Trophoblast cell (in vitro differentiated cells and primary cell): ENCODE measurements around the gene OR2L13.
"Not testable (repeated sequence)": the region's sequence is repeated elsewhere in the genome, so short reads cannot be mapped to it uniquely, and the experiment has no call there.

ENCODE experiments used
- DNase-seq, 2 donors: peaks; one replicate each; pipeline ENCODE4 v3.0.0-alpha.2; 2016
- H2AFZ ChIP-seq: 2 replicates; pipeline ENCODE4 v1.6.1; 2013; ENCODE audit warnings: low read length, moderate library complexity, mild to moderate bottlenecking; ENCODE audit not compliant: insufficient read depth, poor library complexity
- H2AK5ac ChIP-seq: 2 replicates; pipeline ENCODE4 v1.6.1; 2013; ENCODE audit warnings: mild to moderate bottlenecking, low read length
- H2BK120ac ChIP-seq: 2 replicates; pipeline ENCODE4 v1.6.1; 2013; ENCODE audit warnings: low read length, mild to moderate bottlenecking, moderate library complexity; ENCODE audit not compliant: insufficient read depth, poor library complexity
- H2BK12ac ChIP-seq: 2 replicates; pipeline ENCODE4 v1.6.1; 2013; ENCODE audit warnings: mild to moderate bottlenecking, low read length, moderate library complexity
- H2BK5ac ChIP-seq: 2 replicates; pipeline ENCODE4 v1.6.1; 2013; ENCODE audit warnings: low read length, low read depth, moderate library complexity, mild to moderate bottlenecking; ENCODE audit not compliant: poor library complexity
- H3K14ac ChIP-seq: 2 replicates; pipeline ENCODE4 v1.6.1; 2013; ENCODE audit warnings: mild to moderate bottlenecking, low read length
- H3K18ac ChIP-seq: 2 replicates; pipeline ENCODE4 v1.6.1; 2013; ENCODE audit warnings: mild to moderate bottlenecking, low read length
- H3K23ac ChIP-seq: 2 replicates; pipeline ENCODE4 v1.6.1; 2013; ENCODE audit warnings: low read length
- H3K27ac ChIP-seq: 2 replicates; pipeline ENCODE4 v1.5.1; 2013; ENCODE audit warnings: low read depth, mild to moderate bottlenecking, inconsistent platforms, low read length, moderate library complexity
- H3K27me3 ChIP-seq: 2 replicates; pipeline ENCODE4 v1.6.1; 2013; ENCODE audit warnings: inconsistent platforms, mild to moderate bottlenecking, low read length, moderate library complexity; ENCODE audit not compliant: insufficient read depth
- H3K36me3 ChIP-seq, 2 experiments: 1 replicate in 1 of 2; 2 replicates in 1 of 2; pipeline ENCODE4 v1.6.1; 2013; ENCODE audit warnings: low read length in 2 of 2, mild to moderate bottlenecking in 2 of 2, moderate library complexity in 1 of 2; ENCODE audit not compliant: insufficient read depth in 2 of 2, control insufficient read depth in 1 of 2
- H3K4ac ChIP-seq: 2 replicates; pipeline ENCODE4 v1.6.1; 2013; ENCODE audit warnings: low read depth, mild to moderate bottlenecking, low read length, moderate library complexity
- H3K4me1 ChIP-seq, 2 experiments: 1 replicate in 1 of 2; 2 replicates in 1 of 2; pipeline ENCODE4 v1.6.1; 2013; ENCODE audit warnings: low read length in 2 of 2, mild to moderate bottlenecking in 2 of 2, moderate library complexity in 1 of 2; ENCODE audit not compliant: insufficient read depth in 2 of 2, control insufficient read depth in 1 of 2
- H3K4me2 ChIP-seq: 2 replicates; pipeline ENCODE4 v1.6.1; 2013; ENCODE audit warnings: inconsistent platforms, mild to moderate bottlenecking, low read length, moderate library complexity
- H3K4me3 ChIP-seq: 2 replicates; pipeline ENCODE4 v1.5.1; 2013; ENCODE audit warnings: mild to moderate bottlenecking, low read depth, low read length, inconsistent platforms
- H3K79me1 ChIP-seq: one replicate; pipeline ENCODE4 v1.6.1; 2013; ENCODE audit warnings: low read length
- H3K79me2 ChIP-seq: 2 replicates; pipeline ENCODE4 v1.6.1; 2013; ENCODE audit warnings: low read length, mild to moderate bottlenecking; ENCODE audit not compliant: control insufficient read depth, insufficient read depth, poor library complexity
- H3K9ac ChIP-seq: 2 replicates; pipeline ENCODE4 v1.6.1; 2013; ENCODE audit warnings: mild to moderate bottlenecking, low read length
- H3K9me3 ChIP-seq: 2 replicates; pipeline ENCODE4 v1.6.1; 2013; ENCODE audit warnings: low read depth, mild to moderate bottlenecking, control low read depth, inconsistent platforms, low read length; ENCODE audit not compliant: insufficient read depth
- H4K12ac ChIP-seq: 2 replicates; pipeline ENCODE4 v1.6.1; 2013; ENCODE audit warnings: low read depth, mild to moderate bottlenecking, low read length, moderate library complexity
- H4K8ac ChIP-seq: 2 replicates; pipeline ENCODE4 v1.6.1; 2013; ENCODE audit warnings: low read depth, mild to moderate bottlenecking, low read length, moderate library complexity
- H4K91ac ChIP-seq: one replicate; pipeline ENCODE4 v1.6.1; 2013; ENCODE audit warnings: low read depth, mild to moderate bottlenecking, low read length, moderate library complexity
- WGBS: extraction: QIAGEN DNeasy Blood & Tissue Kit; methylation state at CpG from one replicate; pipeline ENCODE4 v1.1.7; 2013; ENCODE audit warnings: missing lambda C conversion rate; ENCODE audit not compliant: insufficient read length, insufficient coverage; ENCODE audit errors: extremely low coverage; 5-methylcytosine and 5-hydroxymethylcytosine counted together

Gene OR2L13

DNA sequence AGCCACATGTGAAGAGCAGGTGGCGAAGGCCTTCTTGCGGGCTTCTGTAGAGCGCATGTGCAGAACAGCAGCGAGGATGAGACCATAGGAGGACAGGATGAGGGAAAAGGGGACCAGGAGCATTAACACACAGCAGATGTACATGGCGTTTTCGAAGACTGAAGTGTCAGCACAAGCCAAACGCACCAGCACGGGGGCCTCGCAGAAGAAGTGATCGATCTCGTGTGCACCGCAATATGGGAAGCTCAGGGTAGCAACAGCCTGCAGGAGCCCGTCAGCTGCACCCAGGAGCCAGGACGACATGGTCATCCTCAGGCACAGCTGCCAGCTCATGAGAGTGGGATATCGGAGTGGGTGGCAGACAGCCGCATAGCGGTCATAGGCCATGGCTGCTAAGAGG, 11.1 kb upstream of the OR2L13 start:
- H2BK12ac ChIP-seq, H2AFZ ChIP-seq, H3K27me3 ChIP-seq, H2BK5ac ChIP-seq, H3K4me1 ChIP-seq, H3K27ac ChIP-seq, H3K9me3 ChIP-seq, H3K36me3 ChIP-seq, H4K8ac ChIP-seq, H4K12ac ChIP-seq, DNase-seq, H3K4me2 ChIP-seq, H3K4me3 ChIP-seq, H3K18ac ChIP-seq, H3K14ac ChIP-seq, H3K79me2 ChIP-seq, H3K9ac ChIP-seq, H3K4ac ChIP-seq, H3K23ac ChIP-seq, H4K91ac ChIP-seq, H2AK5ac ChIP-seq, H2BK120ac ChIP-seq, H3K79me1 ChIP-seq: not testable (repeated sequence)
- no CpG with 5 or more reads among the region's 17 CpGs for WGBS

DNA sequence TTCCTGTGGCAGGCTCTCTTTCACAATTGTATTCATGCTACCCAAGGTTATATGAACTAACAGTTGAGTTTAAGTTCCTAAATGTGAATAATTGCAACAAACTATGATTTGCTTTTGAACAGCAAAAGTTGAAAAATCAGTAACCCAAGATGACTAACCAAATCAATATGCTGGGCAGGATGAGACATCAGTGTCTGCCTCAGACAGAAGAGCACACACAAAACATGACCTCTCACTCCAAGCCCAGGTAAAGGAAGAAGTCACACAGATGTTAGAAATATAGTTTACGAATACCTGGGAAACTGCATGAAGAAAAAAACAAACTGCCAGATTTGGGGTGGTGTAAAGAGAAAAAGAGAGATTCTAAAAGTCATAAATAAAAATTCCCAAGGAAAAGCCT, 3.5 kb downstream of the OR2L13 start:
- no peak overlapping the region for H3K18ac ChIP-seq
- H3K4ac ChIP-seq, result no peak overlapping the region
- no peaks in the 10 kb centered on the region for H3K79me2 ChIP-seq
- H2BK12ac ChIP-seq, result no peak overlapping the region
- no peak for DNase-seq
- H4K8ac ChIP-seq, result no peak overlapping the region
- H3K9ac ChIP-seq, result no peak overlapping the region
- H4K91ac ChIP-seq, result no peak overlapping the region
- no peak overlapping the region for H2AFZ ChIP-seq
- H3K27ac ChIP-seq, result no peak overlapping the region
- H3K4me1 ChIP-seq, result no peaks in the 10 kb centered on the region
- no CpG with 5 or more reads among the region's 1 CpG for WGBS
- H2BK120ac ChIP-seq, result no peak overlapping the region
- H3K4me2 ChIP-seq, result no peak overlapping the region
- H3K79me1 ChIP-seq, result no peaks in the 10 kb centered on the region
- H3K27me3 ChIP-seq, result no peaks in the 10 kb centered on the region
- no peak overlapping the region for H3K14ac ChIP-seq
- H3K36me3 ChIP-seq, result no peaks in the 10 kb centered on the region
- H4K12ac ChIP-seq, result no peak overlapping the region
- H3K4me3 ChIP-seq, result no peak overlapping the region
- no peak overlapping the region for H2BK5ac ChIP-seq
- H2AK5ac ChIP-seq, result no peak overlapping the region
- no peak overlapping the region for H3K23ac ChIP-seq
- H3K9me3 ChIP-seq, result peaks cover 9% of the 10 kb centered on the region

DNA sequence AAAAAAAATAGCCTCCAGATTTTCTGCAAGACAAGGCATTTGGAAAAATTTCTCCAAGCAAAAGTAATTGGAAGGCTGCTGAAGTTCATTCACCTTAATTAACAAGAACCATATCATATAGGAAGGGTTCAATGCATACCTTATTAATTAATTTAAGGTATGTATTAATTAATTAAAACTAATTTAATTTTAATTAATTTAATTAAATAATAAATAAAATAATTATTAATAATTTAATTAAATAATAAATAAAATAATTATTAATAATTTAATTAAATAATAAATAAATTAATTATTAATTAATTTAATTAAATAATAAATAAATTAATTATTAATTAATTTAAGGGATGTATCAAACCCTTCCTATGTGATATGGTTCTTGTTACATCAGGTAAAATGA, 7.9 kb downstream of the OR2L13 start:
- Histone ChIP-seq H3K27me3 (no peaks in the 10 kb centered on the region), H3K4me2 (no peak overlapping the region), H4K91ac (no peak overlapping the region), H3K79me2 (no peaks in the 10 kb centered on the region), H2BK5ac (no peak overlapping the region), H3K27ac (no peak overlapping the region), H2BK12ac (no peak overlapping the region), H3K4me3 (no peak overlapping the region), H3K79me1 (no peaks in the 10 kb centered on the region), H2AK5ac (no peak overlapping the region), H2AFZ (no peak overlapping the region), H3K4ac (no peak overlapping the region), H2BK120ac (no peak overlapping the region), H3K4me1 (no peaks in the 10 kb centered on the region), H3K36me3 (no peaks in the 10 kb centered on the region), H3K9ac (no peak overlapping the region), H3K18ac (no peak overlapping the region), H3K9me3 (peaks cover 12% of the 10 kb centered on the region), H4K8ac (no peak overlapping the region), H3K23ac (no peak overlapping the region), H4K12ac (no peak overlapping the region), H3K14ac (no peak overlapping the region)
- no peak for DNase-seq

DNA sequence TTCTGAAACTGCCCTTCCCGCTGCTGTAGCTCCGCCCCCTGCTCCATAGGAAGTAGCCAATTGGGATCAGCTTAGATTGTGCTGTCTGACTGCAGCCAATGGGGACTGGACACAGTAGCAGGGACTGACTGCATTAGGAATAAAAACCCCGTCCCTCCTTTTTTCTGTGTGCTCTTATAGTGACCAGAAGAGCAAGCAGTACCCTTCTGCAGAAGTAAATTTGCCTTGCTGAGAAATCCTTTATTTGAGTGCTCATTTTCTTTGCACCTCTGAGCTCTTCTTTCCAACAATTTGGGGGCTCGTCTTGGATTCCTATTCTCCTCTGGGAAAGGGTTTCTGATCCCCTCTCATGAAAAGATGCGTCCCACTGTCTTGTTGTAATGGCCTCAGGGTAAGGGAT, 16.2 kb downstream of the OR2L13 start:
- Histone ChIP-seq H2BK12ac (no peak overlapping the region), H3K4me3 (no peak overlapping the region), H3K79me1 (no peaks in the 10 kb centered on the region), H4K12ac (no peak overlapping the region), H3K9ac (no peak overlapping the region), H3K27ac (no peak overlapping the region), H4K91ac (no peak overlapping the region), H3K4me1 (no peaks in the 10 kb centered on the region), H3K14ac (no peak overlapping the region), H3K4ac (no peak overlapping the region), H2BK120ac (no peak overlapping the region), H4K8ac (no peak overlapping the region), H3K27me3 (no peaks in the 10 kb centered on the region), H3K36me3 (no peaks in the 10 kb centered on the region), H2AK5ac (no peak overlapping the region), H3K23ac (no peak overlapping the region), H3K9me3 (peaks cover 13% of the 10 kb centered on the region), H3K18ac (no peak overlapping the region), H3K79me2 (no peaks in the 10 kb centered on the region), H2AFZ (no peak overlapping the region), H3K4me2 (no peak overlapping the region), H2BK5ac (no peak overlapping the region)
- WGBS, result no CpG with 5 or more reads among the region's 5 CpGs
- no peak for DNase-seq

DNA sequence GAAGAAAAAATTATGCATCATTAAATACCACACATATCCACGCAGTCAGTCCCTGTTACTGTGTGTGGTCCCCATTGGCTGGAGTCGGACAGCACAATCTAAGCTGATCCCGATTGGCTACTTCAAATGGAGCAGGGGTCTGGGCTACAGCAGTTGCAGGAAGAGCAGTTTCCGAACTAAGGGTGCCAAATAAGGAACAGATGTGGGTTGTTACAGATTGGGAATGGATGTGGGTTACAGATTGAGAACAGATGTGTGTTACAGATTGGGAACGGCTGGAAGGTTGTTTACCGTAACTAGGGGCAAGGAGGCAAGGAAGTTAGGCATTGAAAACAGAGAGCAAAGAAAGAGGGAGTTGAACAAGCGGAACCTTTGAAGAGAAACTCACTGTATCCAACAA, 19.9 kb downstream of the OR2L13 start:
- Histone ChIP-seq H2BK12ac (no peak overlapping the region), H4K12ac (no peak overlapping the region), H4K8ac (no peak overlapping the region), H3K18ac (no peak overlapping the region), H3K79me2 (no peaks in the 10 kb centered on the region), H3K36me3 (no peaks in the 10 kb centered on the region), H3K4me2 (no peak overlapping the region), H2BK5ac (no peak overlapping the region), H3K23ac (no peak overlapping the region), H2AFZ (no peak overlapping the region), H3K27ac (no peak overlapping the region), H3K9ac (no peak overlapping the region), H3K4me1 (no peaks in the 10 kb centered on the region), H3K79me1 (no peaks in the 10 kb centered on the region), H4K91ac (no peak overlapping the region), H3K4me3 (no peak overlapping the region), H3K14ac (no peak overlapping the region), H3K4ac (no peak overlapping the region), H3K9me3 (peaks cover 13% of the 10 kb centered on the region), H2BK120ac (no peak overlapping the region), H3K27me3 (no peaks in the 10 kb centered on the region), H2AK5ac (no peak overlapping the region)
- no CpG with 5 or more reads among the region's 7 CpGs for WGBS
- DNase-seq, result no peak
